Loucy (cell line): ENCODE measurements around the gene APBA1.
A peak's percentile ranks its signal among the peaks of the same experiment; 100 is the strongest.

Experiments used
- CTCF ChIP-seq: fragments of 200-600 bp; sonication (generic); conservative IDR thresholded peaks from 2 replicates; pipeline ENCODE4 v1.5.1; 2014; ENCODE audit warnings: mild to moderate bottlenecking, antibody characterized with exemption, low read length
- EZH2phosphoT487 ChIP-seq: fragments of 200-600 bp; IDR thresholded peaks from 2 replicates; pipeline ENCODE4 v1.6.1; 2018; ENCODE audit warnings: antibody characterized with exemption, mild to moderate bottlenecking, moderate library complexity, borderline replicate concordance

GRCh38 chr9:69546265-69546664 is 125.9 kb downstream of the APBA1 start:
- TF ChIP-seq CTCF = peak; percentile 85
- no peak for TF ChIP-seq EZH2phosphoT487
